GM18867 (cell line): Measurements from ENCODE around the gene SDK1.
"Not testable (repeated sequence)": the region's sequence is repeated elsewhere in the genome, so short reads cannot be mapped to it uniquely, and the experiment has no call there.

Source experiments
- ATAC-seq: cut with Tn5 transposase; IDR thresholded peaks from one replicate; pipeline ENCODE4 v1.9.1; 2021; ENCODE audit warnings: mild to moderate bottlenecking, moderate library complexity; ENCODE audit not compliant: unreplicated experiment

SDK1 gene

GRCh38 chr7:4205828-4206227 is 904.8 kb downstream of the SDK1 start:
- ATAC-seq: no peak

- no peak for ATAC-seq
These were observed 906.0 kb downstream of the SDK1 start for GRCh38 chr7:4207011-4207410.

GRCh38 chr7:4208086-4208485 is 907.0 kb downstream of the SDK1 start:
- no peak for ATAC-seq

GRCh38 chr7:4208586-4208985 is 907.5 kb downstream of the SDK1 start:
- ATAC-seq: no peak

- no peak for ATAC-seq
These were observed 908.1 kb downstream of the SDK1 start for GRCh38 chr7:4209126-4209525.

GRCh38 chr7:4209966-4210365 is 908.9 kb downstream of the SDK1 start:
- no peak for ATAC-seq

- no peak for ATAC-seq
These were observed 909.8 kb downstream of the SDK1 start for GRCh38 chr7:4210821-4211220.

- ATAC-seq: no peak
These were observed 910.2 kb downstream of the SDK1 start for GRCh38 chr7:4211261-4211660.

- ATAC-seq: no peak
These were observed 911.3 kb downstream of the SDK1 start for GRCh38 chr7:4212376-4212775.

GRCh38 chr7:4214291-4215155 is 913.5 kb downstream of the SDK1 start:
- no peak for ATAC-seq

GRCh38 chr7:4215176-4215720 is 914.2 kb downstream of the SDK1 start:
- ATAC-seq: no peak

GRCh38 chr7:4216016-4216415 is 915.0 kb downstream of the SDK1 start:
- no peak for ATAC-seq

GRCh38 chr7:4217126-4217660 is 916.1 kb downstream of the SDK1 start:
- not testable (repeated sequence) for ATAC-seq

GRCh38 chr7:4218481-4218880 is 917.4 kb downstream of the SDK1 start:
- ATAC-seq: no peak

GRCh38 chr7:4220011-4220410 is 919.0 kb downstream of the SDK1 start:
- no peak for ATAC-seq

GRCh38 chr7:4221043-4221442 is 920.0 kb downstream of the SDK1 start:
- ATAC-seq: no peak

GRCh38 chr7:4222676-4223075 is 921.6 kb downstream of the SDK1 start:
- ATAC-seq: no peak

GRCh38 chr7:4225361-4225771 is 924.3 kb downstream of the SDK1 start:
- ATAC-seq: no peak

GRCh38 chr7:4225881-4226523 is 925.0 kb downstream of the SDK1 start:
- no peak for ATAC-seq

GRCh38 chr7:4226524-4226882 is 925.5 kb downstream of the SDK1 start:
- ATAC-seq: no peak

- no peak for ATAC-seq
These were observed 926.3 kb downstream of the SDK1 start for GRCh38 chr7:4227105-4228010.
